Measurements from ENCODE around the gene STOM. TPM values are rescaled to one million over a fixed set of nuclear protein-coding genes. Genes with fewer than 3 reads are reported as not detected.

The STOM gene
- total RNA-seq, 1 donor, result 114 TPM

GRCh38 chr9:121366611-121367192 is 3.3 kb downstream of the STOM start:
- no peaks in the 10 kb centered on the region for H4K20me1 ChIP-seq (ENCODE audit: insufficient read depth, low read length)
- H2AFZ ChIP-seq (ENCODE audit: low read length), result no peak overlapping the region
- H3K9me3 ChIP-seq (ENCODE audit: low read depth, low read length), result no peaks in the 10 kb centered on the region
- H3K4me3 ChIP-seq (ENCODE audit: insufficient read depth, low read length), result no peak overlapping the region
- TF ChIP-seq CTCF (IDR thresholded peaks at IDR 0.05; ENCODE audit: extremely low read depth, low read depth, low read length), result no peak
- H3K4me1 ChIP-seq (ENCODE audit: insufficient read depth, low read length), result peaks cover 61% of the 10 kb centered on the region
- no peak overlapping the region for H3K4me2 ChIP-seq (ENCODE audit: insufficient read depth, low read length)
- no peaks in the 10 kb centered on the region for H3K27me3 ChIP-seq (ENCODE audit: insufficient read depth, low read length)
- H3K36me3 ChIP-seq (ENCODE audit: insufficient read depth, low read length), result no peaks in the 10 kb centered on the region
- no peak overlapping the region for H3K27ac ChIP-seq (ENCODE audit: low read depth, low read length)
- DNase-seq (ENCODE audit: insufficient read length, low spot score, missing footprints), result no peak
- H3K79me2 ChIP-seq (ENCODE audit: insufficient read depth, low read length), result peaks cover 59% of the 10 kb centered on the region

DNA sequence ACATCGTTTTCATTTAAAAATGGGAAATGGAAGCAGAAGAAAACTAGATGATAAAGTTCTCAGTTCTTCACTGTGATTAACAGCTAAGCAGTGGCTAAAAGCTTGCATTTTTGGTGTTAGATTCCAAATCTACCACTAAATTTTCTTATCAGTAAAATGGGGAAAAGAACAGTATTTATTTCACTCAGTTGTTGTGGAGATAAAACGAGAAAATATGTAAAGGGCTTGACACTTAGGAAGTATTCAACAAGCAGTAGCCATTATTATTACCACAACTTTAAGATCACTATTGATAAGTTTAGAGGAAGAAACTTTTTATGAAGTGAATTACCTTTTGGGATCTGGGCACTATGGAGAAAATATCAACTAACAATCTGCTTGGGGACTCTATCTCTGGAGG is 4.5 kb downstream of the STOM start:
- H3K79me2 ChIP-seq (ENCODE audit: insufficient read depth, low read length), result peaks cover 63% of the 10 kb centered on the region
- H3K27me3 ChIP-seq (ENCODE audit: insufficient read depth, low read length), result no peaks in the 10 kb centered on the region
- no peak for DNase-seq (ENCODE audit: insufficient read length, low spot score, missing footprints)
- H3K36me3 ChIP-seq (ENCODE audit: insufficient read depth, low read length), result no peaks in the 10 kb centered on the region
- H3K4me1 ChIP-seq (ENCODE audit: insufficient read depth, low read length), result peaks cover 71% of the 10 kb centered on the region
- H3K4me2 ChIP-seq (ENCODE audit: insufficient read depth, low read length), result no peak overlapping the region
- TF ChIP-seq CTCF (IDR thresholded peaks at IDR 0.05; ENCODE audit: extremely low read depth, low read depth, low read length), result no peak
- no peak overlapping the region for H3K4me3 ChIP-seq (ENCODE audit: insufficient read depth, low read length)
- no peaks in the 10 kb centered on the region for H3K9me3 ChIP-seq (ENCODE audit: low read depth, low read length)
- no peak overlapping the region for H2AFZ ChIP-seq (ENCODE audit: low read length)
- no peaks in the 10 kb centered on the region for H4K20me1 ChIP-seq (ENCODE audit: insufficient read depth, low read length)
- peak overlapping the region; percentile 90 for H3K27ac ChIP-seq (ENCODE audit: low read depth, low read length)

DNA sequence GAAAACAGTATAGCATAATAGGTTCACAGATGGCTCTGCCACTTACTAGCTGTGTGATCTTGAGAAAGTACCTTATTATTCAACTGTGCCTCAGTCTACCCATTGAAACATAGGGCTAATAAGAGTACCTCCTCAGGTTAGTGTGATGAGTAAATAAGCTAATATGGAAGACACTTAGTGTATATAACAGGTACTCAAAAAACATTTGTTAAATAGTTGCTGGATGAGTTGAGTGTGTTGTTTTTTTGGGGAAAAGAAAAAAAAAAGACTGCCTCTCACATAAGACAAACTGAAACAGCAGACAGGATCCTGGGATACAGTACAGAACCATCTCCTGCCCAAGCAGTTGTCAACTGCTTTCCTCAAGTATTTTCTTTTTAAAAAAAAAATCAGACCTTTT is 5.2 kb downstream of the STOM start:
- peak overlapping the region; percentile 90 for H3K27ac ChIP-seq (ENCODE audit: low read depth, low read length)
- peaks cover 67% of the 10 kb centered on the region for H3K79me2 ChIP-seq (ENCODE audit: insufficient read depth, low read length)
- H3K4me3 ChIP-seq (ENCODE audit: insufficient read depth, low read length), result no peak overlapping the region
- H4K20me1 ChIP-seq (ENCODE audit: insufficient read depth, low read length), result no peaks in the 10 kb centered on the region
- TF ChIP-seq CTCF (IDR thresholded peaks at IDR 0.05; ENCODE audit: extremely low read depth, low read depth, low read length), result no peak
- no peak overlapping the region for H2AFZ ChIP-seq (ENCODE audit: low read length)
- peaks cover 75% of the 10 kb centered on the region for H3K4me1 ChIP-seq (ENCODE audit: insufficient read depth, low read length)
- H3K4me2 ChIP-seq (ENCODE audit: insufficient read depth, low read length), result no peak overlapping the region
- DNase-seq (ENCODE audit: insufficient read length, low spot score, missing footprints), result no peak
- H3K9me3 ChIP-seq (ENCODE audit: low read depth, low read length), result no peaks in the 10 kb centered on the region
- no peaks in the 10 kb centered on the region for H3K36me3 ChIP-seq (ENCODE audit: insufficient read depth, low read length)
- H3K27me3 ChIP-seq (ENCODE audit: insufficient read depth, low read length), result no peaks in the 10 kb centered on the region

DNA sequence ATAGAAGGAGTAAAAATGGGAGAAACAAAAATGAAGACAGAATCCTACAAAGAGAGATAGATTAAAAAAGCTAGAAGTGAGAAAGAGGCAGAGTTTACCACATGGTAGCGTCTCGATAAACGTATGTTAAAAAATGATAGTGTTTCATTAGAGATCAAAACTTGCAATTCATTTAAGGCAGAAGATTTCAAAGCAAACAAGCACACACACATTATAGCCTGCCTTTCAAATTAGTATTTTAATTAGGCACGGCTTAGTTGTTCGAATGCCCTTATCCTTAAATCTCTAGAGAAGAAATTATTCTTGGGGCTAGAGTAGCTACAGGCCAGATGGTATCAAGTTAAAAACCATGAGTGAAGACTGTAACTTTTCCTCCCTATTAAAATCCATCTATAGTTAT is 6.0 kb downstream of the STOM start:
- Histone ChIP-seq H3K4me1 (ENCODE audit: insufficient read depth, low read length) (peaks cover 73% of the 10 kb centered on the region), H3K79me2 (ENCODE audit: insufficient read depth, low read length) (peaks cover 67% of the 10 kb centered on the region), H3K4me2 (ENCODE audit: insufficient read depth, low read length) (no peak overlapping the region), H2AFZ (ENCODE audit: low read length) (no peak overlapping the region), H3K27me3 (ENCODE audit: insufficient read depth, low read length) (no peaks in the 10 kb centered on the region), H3K9me3 (ENCODE audit: low read depth, low read length) (no peaks in the 10 kb centered on the region), H3K27ac (ENCODE audit: low read depth, low read length) (peak overlapping the region; percentile 90), H3K36me3 (ENCODE audit: insufficient read depth, low read length) (no peaks in the 10 kb centered on the region), H4K20me1 (ENCODE audit: insufficient read depth, low read length) (no peaks in the 10 kb centered on the region), H3K4me3 (ENCODE audit: insufficient read depth, low read length) (no peak overlapping the region)
- no peak for TF ChIP-seq CTCF (IDR thresholded peaks at IDR 0.05; ENCODE audit: extremely low read depth, low read depth, low read length)
- DNase-seq (ENCODE audit: insufficient read length, low spot score, missing footprints), result no peak
